ENCODE results near the gene PCK2. TPM values are rescaled to one million over a fixed set of nuclear protein-coding genes. Genes with fewer than 3 reads are reported as not detected.

PCK2 gene
- polyA plus RNA-seq, 4 donors = 197 to 870 (median 304) TPM

GRCh38 chr14:24071144-24071697 is 22.9 kb upstream of the PCK2 start, which contains the start of gene CPNE6:
Gene CPNE6 (plus strand): TSS chr14:24071562. CDS start chr14:24072937, 1,375 bp downstream.
- Histone ChIP-seq H3K4me1 (ENCODE audit: control insufficient read depth in 3 of 3, insufficient read depth in 2 of 3, low read depth in 1 of 3, low read length in 2 of 3) (peaks cover 4 to 65% (median 12%) of the 10 kb centered on the region in 3 donors), H3K4me3 (ENCODE audit: low read depth in 1 of 3, low read length in 3 of 3) (no peak within 1 kb of the TSS), H3K27ac (ENCODE audit: low read depth in 1 of 3, low read length in 2 of 3) (peak within 1 kb of the TSS in 2 of 3 donors; percentile 19 to 81), H3K9me3 (ENCODE audit: control insufficient read depth in 2 of 2, insufficient read depth in 1 of 2, low read depth in 1 of 2, low read length in 1 of 2) (no peaks in the 10 kb centered on the region), H3K27me3 (ENCODE audit: control insufficient read depth in 3 of 3, insufficient read depth in 3 of 3, low read length in 3 of 3) (no peaks in the 10 kb centered on the region), H3K36me3 (ENCODE audit: control insufficient read depth in 3 of 3, insufficient read depth in 2 of 3, low read depth in 1 of 3, low read length in 3 of 3) (peaks cover 0 to 2% (median 0%) of the 10 kb centered on the region in 3 donors)
- FAIRE-seq = no peak
- 55 to 66% (median 65%) methylated on average over 12 to 19 of the region's 19 CpGs for whole genome bisulfite sequencing, 3 donors
- no peak for DNase-seq

GRCh38 chr14:24071836-24072430 is 22.2 kb upstream of the PCK2 start:
- Histone ChIP-seq H3K27ac (ENCODE audit: low read depth in 1 of 3, low read length in 2 of 3) (peak overlapping the region in 2 of 3 donors; percentile 19 to 81), H3K27me3 (ENCODE audit: control insufficient read depth in 3 of 3, insufficient read depth in 3 of 3, low read length in 3 of 3) (no peaks in the 10 kb centered on the region), H3K36me3 (ENCODE audit: control insufficient read depth in 3 of 3, insufficient read depth in 2 of 3, low read depth in 1 of 3, low read length in 3 of 3) (peaks cover 0 to 2% (median 0%) of the 10 kb centered on the region in 3 donors), H3K9me3 (ENCODE audit: control insufficient read depth in 2 of 2, insufficient read depth in 1 of 2, low read depth in 1 of 2, low read length in 1 of 2) (no peaks in the 10 kb centered on the region), H3K4me1 (ENCODE audit: control insufficient read depth in 3 of 3, insufficient read depth in 2 of 3, low read depth in 1 of 3, low read length in 2 of 3) (peaks cover 4 to 57% (median 13%) of the 10 kb centered on the region in 3 donors), H3K4me3 (ENCODE audit: low read depth in 1 of 3, low read length in 3 of 3) (no peak overlapping the region)
- 28 to 65% (median 40%) methylated on average over 12 of the region's 12 CpGs for WGBS, 3 donors
- DNase-seq (peak in 1 of 2 donors; percentile 84), FAIRE-seq (no peak)

- no peaks in the 10 kb centered on the region for H3K27me3 ChIP-seq (ENCODE audit: control insufficient read depth in 3 of 3, insufficient read depth in 3 of 3, low read length in 3 of 3)
- FAIRE-seq = no peak
- H3K4me3 ChIP-seq (ENCODE audit: low read depth in 1 of 3, low read length in 3 of 3) = no peak overlapping the region
- peak overlapping the region in 2 of 3 donors; percentile 46 to 96 for H3K27ac ChIP-seq (ENCODE audit: low read depth in 1 of 3, low read length in 2 of 3)
- peaks cover 4 to 52% (median 13%) of the 10 kb centered on the region in 3 donors for H3K4me1 ChIP-seq (ENCODE audit: control insufficient read depth in 3 of 3, insufficient read depth in 2 of 3, low read depth in 1 of 3, low read length in 2 of 3)
- peaks cover 0 to under 1% (median 0%) of the 10 kb centered on the region in 3 donors for H3K36me3 ChIP-seq (ENCODE audit: control insufficient read depth in 3 of 3, insufficient read depth in 2 of 3, low read depth in 1 of 3, low read length in 3 of 3)
- no peaks in the 10 kb centered on the region for H3K9me3 ChIP-seq (ENCODE audit: control insufficient read depth in 2 of 2, insufficient read depth in 1 of 2, low read depth in 1 of 2, low read length in 1 of 2)
- DNase-seq = peak in 1 of 2 donors; percentile 96
- 24 to 52% (median 26%) methylated on average over 7 of the region's 7 CpGs for WGBS, 3 donors
Measured at GRCh38 chr14:24072436-24072835, 21.7 kb upstream of the PCK2 start.

- WGBS, 3 donors = 74 to 83% (median 79%) methylated on average over 26 of the region's 26 CpGs
- DNase-seq (peak in 1 of 2 donors; percentile 64), FAIRE-seq (no peak)
- Histone ChIP-seq H3K9me3 (ENCODE audit: control insufficient read depth in 2 of 2, insufficient read depth in 1 of 2, low read depth in 1 of 2, low read length in 1 of 2) (no peaks in the 10 kb centered on the region), H3K27ac (ENCODE audit: low read depth in 1 of 3, low read length in 2 of 3) (peak overlapping the region in 2 of 3 donors; percentile 46 to 96), H3K4me1 (ENCODE audit: control insufficient read depth in 3 of 3, insufficient read depth in 2 of 3, low read depth in 1 of 3, low read length in 2 of 3) (peaks cover 4 to 48% (median 13%) of the 10 kb centered on the region in 3 donors), H3K4me3 (ENCODE audit: low read depth in 1 of 3, low read length in 3 of 3) (no peak overlapping the region), H3K27me3 (ENCODE audit: control insufficient read depth in 3 of 3, insufficient read depth in 3 of 3, low read length in 3 of 3) (no peaks in the 10 kb centered on the region), H3K36me3 (ENCODE audit: control insufficient read depth in 3 of 3, insufficient read depth in 2 of 3, low read depth in 1 of 3, low read length in 3 of 3) (no peaks in the 10 kb centered on the region)
Measured at GRCh38 chr14:24072881-24073877, 20.9 kb upstream of the PCK2 start.

- WGBS, 3 donors = 20 to 62% (median 43%) methylated on average over 11 of the region's 11 CpGs
- H3K27ac ChIP-seq (ENCODE audit: low read depth in 1 of 3, low read length in 2 of 3) = peak overlapping the region; percentile 49 to 96 (median 66)
- no peak for FAIRE-seq
Measured at GRCh38 chr14:24074625-24075484, 19.3 kb upstream of the PCK2 start.

GRCh38 chr14:24075485-24076301 is 18.4 kb upstream of the PCK2 start:
- H3K9me3 ChIP-seq (ENCODE audit: control insufficient read depth in 2 of 2, insufficient read depth in 1 of 2, low read depth in 1 of 2, low read length in 1 of 2) = no peaks in the 10 kb centered on the region
- H3K4me1 ChIP-seq (ENCODE audit: control insufficient read depth in 3 of 3, insufficient read depth in 2 of 3, low read depth in 1 of 3, low read length in 2 of 3) = peaks cover 4 to 54% (median 16%) of the 10 kb centered on the region in 3 donors
- H3K4me3 ChIP-seq (ENCODE audit: low read depth in 1 of 3, low read length in 3 of 3) = no peak overlapping the region
- peak overlapping the region; percentile 49 to 94 (median 66) for H3K27ac ChIP-seq (ENCODE audit: low read depth in 1 of 3, low read length in 2 of 3)
- no peaks in the 10 kb centered on the region for H3K36me3 ChIP-seq (ENCODE audit: control insufficient read depth in 3 of 3, insufficient read depth in 2 of 3, low read depth in 1 of 3, low read length in 3 of 3)
- WGBS, 3 donors = 36 to 61% (median 45%) methylated on average over 11 of the region's 11 CpGs
- no peaks in the 10 kb centered on the region for H3K27me3 ChIP-seq (ENCODE audit: control insufficient read depth in 3 of 3, insufficient read depth in 3 of 3, low read length in 3 of 3)
- DNase-seq (peak; percentile 56 to 77), FAIRE-seq (no peak)

More at GRCh38 chr14:24074625-24075484, 19.3 kb upstream of the PCK2 start:
- peak; percentile 78 to 96 for DNase-seq
- no peaks in the 10 kb centered on the region for H3K36me3 ChIP-seq (ENCODE audit: control insufficient read depth in 3 of 3, insufficient read depth in 2 of 3, low read depth in 1 of 3, low read length in 3 of 3)
- no peaks in the 10 kb centered on the region for H3K27me3 ChIP-seq (ENCODE audit: control insufficient read depth in 3 of 3, insufficient read depth in 3 of 3, low read length in 3 of 3)
- peaks cover 4 to 48% (median 13%) of the 10 kb centered on the region in 3 donors for H3K4me1 ChIP-seq (ENCODE audit: control insufficient read depth in 3 of 3, insufficient read depth in 2 of 3, low read depth in 1 of 3, low read length in 2 of 3)
- no peaks in the 10 kb centered on the region for H3K9me3 ChIP-seq (ENCODE audit: control insufficient read depth in 2 of 2, insufficient read depth in 1 of 2, low read depth in 1 of 2, low read length in 1 of 2)
- H3K4me3 ChIP-seq (ENCODE audit: low read depth in 1 of 3, low read length in 3 of 3) = no peak overlapping the region

GRCh38 chr14:24076302-24076601 is 17.9 kb upstream of the PCK2 start:
- Histone ChIP-seq H3K27ac (ENCODE audit: low read depth in 1 of 3, low read length in 2 of 3) (peak overlapping the region in 1 of 3 donors; percentile 94), H3K27me3 (ENCODE audit: control insufficient read depth in 3 of 3, insufficient read depth in 3 of 3, low read length in 3 of 3) (no peaks in the 10 kb centered on the region), H3K9me3 (ENCODE audit: control insufficient read depth in 2 of 2, insufficient read depth in 1 of 2, low read depth in 1 of 2, low read length in 1 of 2) (no peaks in the 10 kb centered on the region), H3K36me3 (ENCODE audit: control insufficient read depth in 3 of 3, insufficient read depth in 2 of 3, low read depth in 1 of 3, low read length in 3 of 3) (no peaks in the 10 kb centered on the region), H3K4me1 (ENCODE audit: control insufficient read depth in 3 of 3, insufficient read depth in 2 of 3, low read depth in 1 of 3, low read length in 2 of 3) (peaks cover 4 to 57% (median 16%) of the 10 kb centered on the region in 3 donors), H3K4me3 (ENCODE audit: low read depth in 1 of 3, low read length in 3 of 3) (no peak overlapping the region)
- 69 to 87% (median 73%) methylated on average over 10 of the region's 10 CpGs for WGBS, 3 donors
- FAIRE-seq (no peak), DNase-seq (no peak)
